DMS153 treated with DMSO at 0.1 percent for 48 hours (cell line): ENCODE data around the gene GAL3ST1.
"Not testable (repeated sequence)": the region's sequence is repeated elsewhere in the genome, so short reads cannot be mapped to it uniquely, and the experiment has no call there.

Experiments
- DNase-seq: peaks from one replicate; lab custom pipeline; 2025; ENCODE audit not compliant: unreplicated experiment; lab: John Stamatoyannopoulos, UW

The GAL3ST1 gene, protein sequence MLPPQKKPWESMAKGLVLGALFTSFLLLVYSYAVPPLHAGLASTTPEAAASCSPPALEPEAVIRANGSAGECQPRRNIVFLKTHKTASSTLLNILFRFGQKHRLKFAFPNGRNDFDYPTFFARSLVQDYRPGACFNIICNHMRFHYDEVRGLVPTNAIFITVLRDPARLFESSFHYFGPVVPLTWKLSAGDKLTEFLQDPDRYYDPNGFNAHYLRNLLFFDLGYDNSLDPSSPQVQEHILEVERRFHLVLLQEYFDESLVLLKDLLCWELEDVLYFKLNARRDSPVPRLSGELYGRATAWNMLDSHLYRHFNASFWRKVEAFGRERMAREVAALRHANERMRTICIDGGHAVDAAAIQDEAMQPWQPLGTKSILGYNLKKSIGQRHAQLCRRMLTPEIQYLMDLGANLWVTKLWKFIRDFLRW

DNA sequence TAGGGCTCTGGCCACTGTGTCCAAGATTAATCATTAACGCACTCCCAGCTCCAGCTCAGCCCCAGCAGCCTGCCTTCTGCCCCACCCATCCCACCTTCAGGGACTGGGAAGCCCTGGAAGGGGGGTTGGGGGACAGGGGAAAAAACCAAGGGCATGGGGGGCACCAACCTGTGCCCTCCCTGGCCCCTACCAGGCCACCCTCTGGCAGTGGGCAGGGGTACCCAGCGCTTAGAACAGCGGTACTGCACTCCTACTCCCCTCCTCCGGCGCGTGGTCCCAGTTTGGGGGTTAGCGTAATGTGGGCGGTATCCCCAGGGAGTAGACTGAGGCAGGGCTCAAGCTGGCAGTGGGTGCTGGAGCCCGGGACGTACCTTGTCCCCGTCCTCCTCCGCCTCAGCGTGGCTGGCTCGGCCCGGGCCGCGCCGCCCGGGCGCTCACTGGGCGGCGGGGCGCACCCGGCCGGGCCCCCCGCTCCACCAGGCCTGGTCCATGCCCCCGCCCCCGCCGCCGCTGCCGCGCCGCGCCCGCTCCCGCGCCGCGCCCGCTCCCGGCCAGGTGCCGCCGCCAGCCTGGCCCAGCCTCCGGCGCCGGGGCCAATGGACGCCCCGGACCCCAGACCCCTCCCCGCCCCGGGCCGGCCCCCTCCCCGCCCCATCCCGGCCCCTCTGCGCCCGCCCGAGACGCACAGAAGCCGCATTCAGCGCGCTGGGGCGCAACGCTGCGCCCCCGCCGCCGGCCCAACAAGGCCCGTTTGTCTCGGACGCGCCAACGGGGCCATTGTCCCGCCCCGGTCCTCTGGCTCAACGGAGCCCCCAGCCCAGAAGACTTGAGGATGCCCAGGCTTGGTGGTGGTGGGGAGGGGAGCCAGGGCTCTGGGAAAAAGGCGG is at the start of gene GAL3ST1:
Gene GAL3ST1, minus strand, starts transcription at position 571 of the 887 bp plus-strand sequence. CDS start 17,273 bp downstream, outside the sequence.
- no peak for DNase-seq

DNA sequence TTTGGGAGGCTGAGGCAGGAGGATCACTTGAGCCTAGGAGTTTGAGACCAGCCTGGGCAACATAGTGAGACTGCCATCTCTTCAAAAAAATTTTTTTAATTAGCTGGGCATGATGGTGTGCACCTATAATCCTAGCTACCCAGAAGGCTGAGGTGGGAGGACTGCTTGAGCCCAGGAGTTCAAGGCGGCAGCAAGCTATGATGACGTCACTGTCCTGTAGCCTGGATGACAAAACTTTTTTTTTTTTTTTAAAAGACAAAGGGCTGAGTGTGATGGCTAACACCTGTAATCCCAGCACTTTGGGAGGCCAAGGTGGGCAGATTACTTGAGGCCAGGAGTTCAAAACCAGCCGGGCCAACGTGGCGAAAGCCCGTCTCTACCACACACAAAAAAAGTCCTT is 45.4 kb upstream of the GAL3ST1 start:
- not testable (repeated sequence) for DNase-seq

DNA sequence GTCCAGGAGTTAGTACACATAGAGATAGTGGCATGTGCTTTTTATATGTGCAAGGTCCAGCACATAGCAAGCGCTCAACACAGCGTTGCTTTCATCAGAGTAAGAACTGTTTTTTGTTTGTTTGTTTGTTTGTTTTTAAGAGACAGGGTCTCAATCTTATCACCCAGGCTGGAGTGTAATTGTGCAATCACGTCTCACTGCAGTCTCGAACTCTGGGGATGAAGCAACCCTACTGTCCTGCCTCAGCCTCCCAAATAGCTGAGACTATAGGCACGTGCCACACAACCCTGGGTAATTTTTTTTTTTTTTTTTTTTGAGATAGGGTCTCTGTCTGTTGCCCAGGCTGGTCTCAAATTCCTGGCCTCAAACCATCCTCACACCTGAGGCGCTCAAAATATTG is 43.4 kb upstream of the GAL3ST1 start:
- no peak for DNase-seq

DNA sequence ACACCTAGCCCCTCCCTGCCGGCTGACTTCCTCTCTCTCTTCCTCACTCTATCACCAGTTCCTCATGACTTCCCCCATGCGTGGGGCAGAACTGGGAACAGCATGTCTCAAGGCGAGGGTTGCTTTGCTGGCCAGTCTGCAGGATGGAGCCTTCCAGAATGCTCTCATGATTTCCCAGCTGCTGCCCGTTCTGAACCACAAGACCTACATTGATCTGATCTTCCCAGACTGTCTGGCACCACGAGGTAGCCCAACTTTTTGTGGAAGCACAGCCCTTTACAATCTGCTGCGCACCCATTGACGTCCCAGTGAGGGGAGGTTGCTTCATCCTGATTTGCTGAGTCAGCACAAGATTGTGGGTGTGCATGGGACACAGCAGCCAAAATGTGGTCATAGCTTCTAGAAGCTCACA is 41.1 kb upstream of the GAL3ST1 start:
- no peak for DNase-seq

DNA sequence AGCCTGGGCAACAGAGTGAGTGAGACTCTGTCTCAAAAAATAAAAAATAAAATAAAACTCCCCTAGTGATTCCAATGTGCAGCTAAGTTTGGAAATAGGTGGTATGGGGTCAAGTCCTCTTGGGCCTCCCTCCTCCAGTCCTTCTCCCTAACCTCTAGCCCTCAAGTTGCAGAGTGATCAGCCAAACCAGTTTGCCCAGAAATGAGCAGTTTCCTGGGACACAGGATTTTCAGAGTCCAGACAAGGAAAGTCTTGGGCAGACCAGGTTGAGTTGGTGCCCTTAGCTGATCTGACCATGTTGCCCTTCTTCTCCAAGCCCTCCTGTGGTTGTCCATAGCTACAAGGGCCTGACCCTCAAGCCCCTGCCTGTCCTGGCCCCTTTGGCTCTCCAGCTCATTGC is 40.4 kb upstream of the GAL3ST1 start:
- no peak for DNase-seq

DNA sequence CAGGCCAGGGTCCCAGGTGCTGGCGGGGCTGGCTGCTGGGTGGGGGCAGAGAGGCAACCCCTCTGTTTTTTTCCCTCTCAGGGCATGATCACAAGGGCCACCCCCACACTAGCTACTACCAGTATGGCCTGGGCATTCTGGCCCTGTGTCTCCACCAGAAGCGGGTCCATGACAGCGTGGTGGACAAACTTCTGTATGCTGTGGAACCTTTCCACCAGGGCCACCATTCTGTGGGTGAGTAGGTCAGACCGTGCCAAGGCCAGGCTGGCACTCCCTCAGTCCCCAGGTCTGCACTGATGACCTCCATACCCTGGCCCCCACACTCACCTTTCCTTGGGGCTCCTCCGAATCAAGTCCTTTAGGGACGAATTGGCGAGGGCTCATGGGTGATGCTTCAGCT is 39.8 kb upstream of the GAL3ST1 start:
- DNase-seq = no peak

DNA sequence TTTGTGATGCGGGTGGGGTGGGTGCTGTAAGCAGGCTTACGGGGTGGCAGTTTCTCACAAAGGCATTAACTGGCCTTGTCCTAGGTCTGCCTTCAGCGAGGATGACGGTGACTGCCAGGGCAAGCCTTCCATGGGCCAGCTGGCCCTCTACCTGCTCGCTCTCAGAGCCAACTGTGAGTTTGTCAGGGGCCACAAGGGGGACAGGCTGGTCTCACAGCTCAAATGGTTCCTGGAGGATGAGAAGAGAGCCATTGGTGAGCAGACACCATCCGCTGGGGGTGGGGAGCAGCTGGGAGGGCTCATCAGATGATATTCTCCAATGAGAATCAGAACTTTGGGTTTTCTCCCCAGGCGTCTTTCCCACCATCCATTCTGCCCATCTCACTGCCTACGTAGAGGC is 38.3 kb upstream of the GAL3ST1 start:
- DNase-seq = no peak

DNA sequence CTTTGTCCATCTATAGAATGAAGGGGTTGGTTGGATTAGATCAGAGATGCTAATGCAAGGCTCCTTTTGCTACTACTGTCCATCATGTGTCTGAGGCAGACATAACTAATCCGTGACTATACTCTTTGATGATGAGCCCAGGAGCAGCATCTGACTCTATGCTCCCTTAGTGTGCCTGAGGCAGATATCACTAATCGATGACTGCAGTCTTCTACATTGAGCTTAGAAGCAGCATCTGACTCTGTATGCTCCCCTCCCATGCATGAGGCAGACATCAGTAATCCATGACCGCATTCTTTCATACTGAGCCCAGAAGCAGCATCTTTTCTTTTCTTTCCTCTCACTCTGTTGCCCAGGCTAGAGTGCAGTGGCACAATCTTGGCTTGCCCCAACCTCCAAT is 36.7 kb upstream of the GAL3ST1 start:
- DNase-seq = no peak

DNA sequence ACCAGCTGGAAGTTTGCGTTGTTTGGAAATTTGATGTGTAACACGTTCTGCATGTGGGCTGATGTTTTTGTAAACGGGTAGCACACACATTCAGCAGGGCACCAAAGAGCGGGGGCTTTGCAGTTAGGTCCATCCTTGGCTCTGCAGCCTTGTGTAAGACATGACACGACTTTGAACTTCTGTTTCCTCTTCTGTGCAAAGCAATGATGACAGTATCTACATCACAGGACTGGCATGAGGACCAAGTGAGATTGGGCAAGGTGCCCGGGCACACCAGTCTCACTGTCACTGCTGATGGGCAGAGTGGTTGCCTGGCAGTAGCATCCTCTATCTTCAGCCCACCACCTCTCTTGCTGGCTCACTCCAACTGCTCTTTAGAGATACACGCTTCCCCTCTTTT is 35.8 kb upstream of the GAL3ST1 start:
- no peak for DNase-seq

DNA sequence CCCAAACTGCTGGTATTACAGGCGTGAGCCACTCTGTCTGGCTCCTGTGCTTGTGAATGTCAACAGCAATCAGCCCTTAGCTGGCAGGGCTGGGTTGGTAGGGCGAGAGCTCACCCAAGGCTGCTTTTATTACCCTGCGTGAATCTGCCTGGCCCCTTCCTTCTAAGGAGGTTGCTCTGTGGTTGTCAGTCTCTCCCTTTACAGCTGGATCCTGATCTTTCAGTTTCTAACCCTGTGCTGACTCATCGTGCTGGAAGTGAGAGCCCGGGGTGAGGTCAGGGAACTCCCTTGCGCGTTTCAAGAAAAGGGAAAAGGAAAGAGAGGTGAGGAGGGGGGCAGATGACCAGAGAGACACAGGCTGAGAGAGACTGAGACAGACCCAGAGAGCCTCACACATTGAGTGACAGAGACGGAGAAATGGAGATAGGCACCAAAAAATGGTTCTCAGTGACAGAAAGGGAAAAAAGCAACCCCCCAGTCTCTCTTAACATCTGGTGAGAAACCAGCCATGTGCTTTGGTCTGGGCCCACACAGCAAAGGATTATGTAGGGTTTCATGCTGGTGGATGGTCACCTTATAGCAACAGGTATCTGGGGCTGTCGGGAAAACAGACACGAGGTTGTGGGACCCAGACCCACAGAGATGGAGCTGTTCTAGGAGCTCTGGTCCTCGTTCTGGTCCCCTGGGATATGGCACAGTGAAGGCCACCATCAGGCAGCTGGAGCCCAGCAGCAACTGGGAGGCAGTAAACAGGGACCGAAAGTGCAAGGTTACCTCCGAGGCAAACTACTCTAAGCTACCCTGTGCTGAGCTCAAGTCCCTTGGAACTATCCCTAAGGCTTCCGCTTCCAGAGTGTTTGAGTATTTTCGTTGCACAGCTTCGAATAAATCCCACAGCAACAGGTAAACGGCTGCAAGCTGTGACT is 35.1 kb upstream of the GAL3ST1 start:
- DNase-seq = no peak

DNA sequence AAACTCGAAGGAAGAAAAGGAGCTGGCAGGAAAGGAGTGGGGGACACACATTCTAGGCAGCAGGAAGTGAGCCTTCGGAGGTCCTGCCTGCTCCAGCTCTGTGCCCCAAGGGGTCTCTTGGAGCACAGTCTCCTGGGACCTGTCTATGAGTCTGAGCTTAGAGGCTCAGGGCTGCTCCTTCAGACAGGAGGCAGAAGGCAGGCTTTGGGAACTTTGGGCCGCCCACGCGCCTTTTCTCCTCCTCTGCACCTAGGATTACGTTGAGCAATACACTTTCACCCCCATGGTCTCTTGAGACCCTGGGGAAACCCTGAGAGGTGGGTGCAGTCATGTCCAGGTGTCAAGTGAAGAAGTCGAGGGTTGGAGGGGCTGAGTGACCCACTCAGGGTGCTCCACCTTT is 33.5 kb upstream of the GAL3ST1 start:
- no peak for DNase-seq

DNA sequence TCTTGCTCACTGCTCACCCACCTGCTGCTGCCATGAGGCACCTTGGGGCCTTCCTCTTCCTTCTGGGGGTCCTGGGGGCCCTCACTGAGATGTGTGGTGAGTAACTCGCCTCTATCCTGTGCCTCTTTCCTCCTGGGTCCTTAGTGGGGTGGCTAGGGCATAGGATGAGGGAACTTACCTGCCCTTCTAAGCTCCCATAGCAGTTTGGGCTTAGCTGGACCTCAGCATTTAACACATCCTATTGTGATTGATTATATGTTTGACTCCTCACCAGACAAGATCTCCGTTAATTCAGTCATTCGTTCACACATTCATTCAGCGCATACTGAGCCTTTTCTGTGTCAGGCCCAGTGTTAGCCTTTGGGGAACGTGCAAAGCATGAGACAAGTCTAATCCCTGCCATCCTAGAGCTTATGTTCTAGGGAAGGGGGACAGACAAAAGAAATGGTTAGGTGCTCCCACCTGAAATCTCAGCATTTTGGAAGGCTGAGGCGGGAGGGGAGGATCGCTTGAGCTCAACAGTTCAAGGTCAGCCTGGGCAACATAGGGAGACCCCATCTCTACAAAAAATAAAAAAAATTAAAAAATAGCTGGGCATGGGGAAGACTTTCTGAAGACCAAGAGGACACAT is 33.0 kb upstream of the GAL3ST1 start:
- no peak for DNase-seq

DNA sequence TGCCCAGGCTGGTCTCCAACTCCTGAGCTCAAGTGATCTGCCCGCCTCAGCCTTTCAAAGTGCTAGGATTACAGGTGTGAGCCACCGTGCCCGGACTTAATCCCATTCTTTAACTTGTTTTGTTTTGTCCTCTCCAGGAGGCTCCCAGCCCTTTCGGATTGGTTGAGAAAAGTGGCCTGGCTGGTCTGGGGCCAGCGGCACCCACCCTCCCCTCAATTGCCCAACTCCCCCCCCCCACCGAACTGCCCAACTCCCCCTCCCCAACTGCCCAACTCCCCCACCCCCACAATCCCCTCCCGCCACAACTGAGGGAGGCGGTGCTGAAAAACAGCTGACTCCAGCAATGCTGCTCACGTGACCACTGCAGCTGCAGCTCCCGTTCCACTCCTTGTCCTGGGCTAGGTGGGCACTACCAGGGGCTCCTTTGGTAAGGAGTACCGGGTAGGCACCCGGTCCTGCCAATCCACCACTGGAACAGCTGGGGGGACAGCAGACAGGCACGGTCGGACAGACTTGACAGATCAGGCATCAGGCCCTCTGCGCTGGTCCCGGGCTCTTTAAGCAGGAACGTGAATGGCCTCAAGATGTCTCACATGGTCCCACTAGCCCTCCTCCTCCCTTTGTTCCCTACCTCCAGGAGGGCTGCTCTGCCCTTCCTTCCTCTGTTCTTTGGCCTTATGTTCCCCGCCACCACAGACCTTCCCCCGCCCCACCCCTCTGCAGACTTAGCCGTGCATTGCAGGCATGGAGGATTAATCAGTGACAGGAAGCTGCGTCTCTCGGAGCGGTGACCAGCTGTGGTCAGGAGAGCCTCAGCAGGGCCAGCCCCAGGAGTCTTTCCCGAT is 32.2 kb upstream of the GAL3ST1 start, which contains the start of gene TCN2:
Gene TCN2, plus strand, starts transcription at position 720 of the 845 bp plus-strand sequence. CDS start 158 bp downstream, outside the sequence.
- DNase-seq = peak; percentile 31

DNA sequence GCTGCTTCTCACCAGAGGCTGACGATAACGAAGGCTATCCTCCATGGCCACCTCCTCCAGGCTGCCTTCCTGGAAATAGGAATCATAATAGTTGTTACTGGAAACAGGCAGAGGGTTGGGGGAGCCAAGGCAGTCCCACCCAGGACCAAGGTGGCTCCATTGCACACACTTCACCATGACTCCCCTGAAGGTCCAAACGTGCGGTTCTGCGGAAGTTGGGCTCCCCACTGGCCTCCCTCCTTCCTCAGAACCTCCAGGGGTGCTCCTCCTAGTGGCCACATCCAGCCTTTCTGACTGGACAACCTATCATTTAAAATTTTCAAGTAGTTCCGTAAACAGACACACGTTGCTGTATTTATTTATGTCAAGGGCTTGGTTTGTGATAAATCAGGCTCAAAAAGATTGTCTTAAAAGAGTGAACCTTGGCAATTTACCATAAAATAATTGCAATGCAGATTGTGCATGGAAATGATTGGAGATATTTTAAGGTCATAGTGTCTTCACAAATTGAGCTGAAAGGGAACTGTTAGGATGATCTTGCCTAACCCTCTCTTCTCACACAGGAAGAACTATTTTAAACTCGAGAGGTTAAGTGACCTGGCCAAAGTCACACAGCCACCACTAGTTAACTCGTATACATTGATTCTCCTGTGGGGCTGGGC is 31.1 kb upstream of the GAL3ST1 start:
- peak; percentile 55 for DNase-seq

DNA sequence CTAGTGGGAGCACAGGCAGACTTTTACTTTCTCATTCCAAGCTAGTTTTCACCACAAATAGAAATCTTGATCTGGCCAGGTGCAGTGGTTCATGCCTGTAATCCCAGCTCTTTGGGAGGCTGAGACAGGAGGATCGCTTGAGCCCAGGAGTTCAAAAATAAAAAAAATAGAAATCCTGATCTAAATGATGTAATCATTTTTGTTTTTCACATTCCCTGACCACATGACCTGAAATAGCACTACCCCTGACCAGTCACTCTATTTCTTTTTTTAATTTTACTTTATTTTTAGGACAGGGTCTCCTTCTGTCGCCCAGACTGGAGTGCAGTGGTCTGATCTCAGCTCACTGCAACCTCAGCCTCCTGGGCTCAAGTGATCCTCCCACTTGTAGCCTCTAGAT is 30.3 kb upstream of the GAL3ST1 start:
- DNase-seq = no peak

DNA sequence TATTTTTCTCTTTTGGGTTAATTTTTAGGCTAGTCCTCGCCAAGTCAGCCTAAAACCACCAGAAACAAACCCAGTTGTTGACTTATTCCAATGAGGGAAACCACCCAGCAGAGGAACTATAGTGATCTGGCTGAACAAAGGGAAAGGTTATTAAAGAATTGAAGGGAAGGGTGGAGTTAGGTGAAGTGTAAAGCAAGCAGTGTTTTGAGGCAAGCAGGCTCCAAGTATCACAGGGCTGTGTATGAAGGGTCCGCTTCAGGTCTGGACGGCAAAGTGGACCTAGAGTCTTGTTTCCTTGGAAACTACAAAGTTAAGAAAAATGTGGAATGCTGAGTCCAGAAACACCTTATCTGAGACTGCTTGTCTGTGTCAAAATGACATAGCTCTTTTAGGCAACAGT is 29.3 kb upstream of the GAL3ST1 start:
- DNase-seq = no peak

DNA sequence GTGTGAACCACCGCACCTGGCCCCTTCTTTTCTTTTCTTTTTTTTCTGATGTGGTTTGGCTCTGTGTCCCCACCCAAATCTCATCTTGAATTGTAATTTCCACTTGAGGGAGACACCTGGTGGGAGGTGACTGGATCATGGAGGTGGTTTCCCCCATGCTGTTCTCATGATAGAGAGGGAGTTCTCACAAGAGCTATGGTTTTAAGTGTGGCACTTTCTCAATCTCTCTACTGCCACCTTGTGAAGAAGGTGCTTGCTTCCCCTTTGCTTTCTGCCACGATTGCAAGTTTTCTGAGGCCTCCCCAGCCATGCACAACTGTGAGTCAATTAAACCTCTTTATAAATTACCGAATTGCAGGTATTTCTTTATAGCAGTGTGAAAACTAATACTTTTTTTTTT is 27.6 kb upstream of the GAL3ST1 start:
- no peak for DNase-seq

DNA sequence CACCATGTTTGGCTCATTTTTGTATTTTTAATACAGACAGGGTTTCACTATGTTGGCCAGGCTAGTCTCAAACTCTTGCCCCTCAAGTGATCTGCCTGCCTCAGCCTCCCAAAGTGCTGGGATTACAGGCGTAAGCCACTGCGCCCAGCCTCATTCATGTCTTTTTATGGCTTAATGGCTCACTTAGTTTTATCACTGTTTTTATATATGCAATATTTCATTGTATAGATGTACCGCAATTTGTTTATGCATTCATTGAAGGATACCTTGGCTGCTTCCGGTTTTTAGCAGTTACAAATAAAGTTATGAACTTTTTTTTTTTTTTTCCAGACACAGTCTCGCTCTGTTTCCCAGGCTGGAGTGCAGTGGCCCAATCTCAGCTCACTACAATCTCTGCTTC is 27.0 kb upstream of the GAL3ST1 start:
- DNase-seq = no peak

DNA sequence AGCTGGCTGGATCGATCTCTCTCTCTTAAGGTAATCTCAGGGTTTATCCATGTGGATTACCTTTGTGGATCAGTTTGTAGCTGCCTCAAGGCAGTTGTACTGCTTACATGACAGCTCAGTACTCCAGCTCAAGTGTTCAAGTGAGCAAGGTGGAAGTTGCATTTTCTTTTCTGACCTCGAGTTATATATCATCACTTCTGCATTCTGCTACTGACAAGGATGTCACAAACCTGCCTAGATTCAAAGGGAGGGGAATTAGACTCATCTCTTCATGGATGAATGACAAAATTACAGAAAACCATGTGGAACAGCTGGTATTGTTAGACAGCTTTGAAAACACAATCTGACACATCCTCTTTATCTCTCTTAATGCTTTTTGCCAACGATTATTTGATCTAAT is 26.5 kb upstream of the GAL3ST1 start:
- DNase-seq = no peak
